Neural progenitor cell (in vitro differentiated cells): Measurements from ENCODE around the gene FES. TPM values are rescaled to one million over a fixed set of nuclear protein-coding genes. Genes with fewer than 3 reads are reported as not detected.

Source experiments
- DNase-seq: peaks from one replicate; pipeline ENCODE4 v3.0.0-alpha.2; 2016; ENCODE audit warnings: low spot score
- H2AFZ ChIP-seq: fragments of 200-600 bp; sonication (generic); replicated peaks from 2 replicates; pipeline ENCODE4 v1.6.1; 2016; ENCODE audit warnings: antibody characterized with exemption
- H3F3A ChIP-seq: fragments of 200-600 bp; sonication (generic); 2 replicates; pipeline ENCODE4 v1.6.1; 2016; ENCODE audit warnings: antibody characterized with exemption, low read depth
- H3K27ac ChIP-seq: fragments of 200-600 bp; sonication (generic); 2 replicates; pipeline ENCODE4 v1.5.1; 2016; ENCODE audit warnings: mild to moderate bottlenecking
- H3K27me3 ChIP-seq: fragments of 200-600 bp; sonication (generic); 2 replicates; pipeline ENCODE4 v1.6.1; 2016; ENCODE audit warnings: mild to moderate bottlenecking, moderate library complexity
- H3K36me3 ChIP-seq: fragments of 200-600 bp; sonication (generic); 2 replicates; pipeline ENCODE4 v1.5.1; 2016
- H3K4me1 ChIP-seq: fragments of 200-600 bp; sonication (generic); 2 replicates; pipeline ENCODE4 v1.6.1; 2016; ENCODE audit warnings: mixed run types
- H3K4me2 ChIP-seq: fragments of 200-600 bp; sonication (generic); 2 replicates; pipeline ENCODE4 v1.6.1; 2016
- H3K4me3 ChIP-seq: fragments of 200-600 bp; sonication (generic); 2 replicates; pipeline ENCODE4 v1.5.1; 2016
- H3K79me2 ChIP-seq: fragments of 200-600 bp; sonication (generic); 2 replicates; pipeline ENCODE4 v1.6.1; 2016; ENCODE audit warnings: low read depth
- H3K9ac ChIP-seq: fragments of 200-600 bp; sonication (generic); 2 replicates; pipeline ENCODE4 v1.6.1; 2016
- H3K9me3 ChIP-seq: fragments of 200-600 bp; sonication (generic); 2 replicates; pipeline ENCODE4 v1.5.1; 2016; ENCODE audit warnings: low read depth
- H4K20me1 ChIP-seq: fragments of 200-600 bp; sonication (generic); 2 replicates; pipeline ENCODE4 v1.6.1; 2016; ENCODE audit warnings: low read depth
- H3K27ac Mint-ChIP-seq: 3 replicates; pipeline ENCODE4 v1.8.0; 2021; ENCODE audit warnings: mixed read lengths
- H3K27me3 Mint-ChIP-seq: 2 replicates; pipeline ENCODE4 v1.8.0; 2022; ENCODE audit warnings: low read depth, mild to moderate bottlenecking, inconsistent platforms, moderate library complexity, mixed read lengths; ENCODE audit not compliant: insufficient read depth
- H3K36me3 Mint-ChIP-seq: 3 replicates; pipeline ENCODE4 v1.8.0; 2021; ENCODE audit warnings: mixed read lengths
- H3K4me1 Mint-ChIP-seq: 3 replicates; pipeline ENCODE4 v1.8.0; 2021; ENCODE audit warnings: mixed read lengths
- H3K4me3 Mint-ChIP-seq: 3 replicates; pipeline ENCODE4 v1.8.0; 2021; ENCODE audit warnings: mild to moderate bottlenecking, moderate library complexity, mixed read lengths
- H3K9me3 Mint-ChIP-seq: 3 replicates; pipeline ENCODE4 v1.8.0; 2020; ENCODE audit warnings: mixed read lengths
- EZH2 ChIP-seq: fragments of 200-600 bp; sonication (generic); IDR thresholded peaks from 2 replicates; pipeline ENCODE4 v1.6.1; 2017; ENCODE audit warnings: antibody characterized with exemption, mild to moderate bottlenecking, moderate library complexity
- EZH2phosphoT487 ChIP-seq: fragments of 200-600 bp; sonication (generic); IDR thresholded peaks from 2 replicates; pipeline ENCODE4 v1.6.1; 2017; ENCODE audit warnings: antibody characterized with exemption
- total RNA-seq: library from RNA; depleted of rRNA; stranded (reverse); fragments of >200 nt; gene quantifications from 2 replicates; pipeline ENCODE4 v1.2.3, GENCODE V29; 2015; ENCODE audit warnings: low replicate concordance
- TF ChIP-seq, protein P1 (sequence below): fragments of 200-600 bp; sonication (generic); IDR thresholded peaks from 2 replicates; pipeline ENCODE4 v1.5.1; 2017; ENCODE audit warnings: antibody characterized with exemption, mild to moderate bottlenecking

The FES gene
- total RNA-seq, 1 donor from 2014 or later = 11.7 TPM

DNA sequence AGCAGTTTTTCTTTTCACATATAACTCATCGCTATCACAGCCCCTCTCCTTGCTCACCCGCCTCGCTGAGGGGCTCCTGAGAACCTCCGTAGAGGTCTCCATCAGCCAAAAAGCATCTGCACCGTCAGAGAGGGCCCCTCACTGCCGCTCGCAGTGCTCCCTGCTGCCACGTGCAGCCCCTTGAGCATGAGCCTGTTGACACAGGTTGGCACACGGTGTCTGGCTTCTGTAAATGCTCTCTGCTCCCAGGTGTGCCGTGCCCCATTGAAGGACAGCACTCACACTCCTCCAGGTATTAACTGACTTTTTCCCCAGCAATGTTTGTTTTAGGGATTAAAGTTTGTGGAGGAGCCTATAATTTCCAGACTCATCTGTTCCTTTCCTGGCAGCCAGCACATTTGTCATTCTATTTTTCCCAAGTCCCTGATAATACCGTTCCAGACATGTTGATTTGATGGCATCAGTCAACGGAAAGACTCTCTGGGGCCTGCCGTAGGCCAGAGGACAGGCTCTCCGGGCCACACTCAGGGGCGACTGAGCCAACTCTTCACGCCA lies 18.1 kb upstream of the FES start:
- Histone ChIP-seq H3K4me3 (no peak overlapping the region), H3K27me3 (no peaks in the 10 kb centered on the region), H3K36me3 (no peaks in the 10 kb centered on the region), H4K20me1 (no peaks in the 10 kb centered on the region), H3K27ac (no peak overlapping the region), H3K9ac (no peak overlapping the region), H3K4me2 (no peak overlapping the region), H2AFZ (no peak overlapping the region), H3F3A (peaks cover 24% of the 10 kb centered on the region), H3K9me3 (no peaks in the 10 kb centered on the region), H3K4me1 (peaks cover 15% of the 10 kb centered on the region), H3K79me2 (no peaks in the 10 kb centered on the region)
- Mint-ChIP-seq H3K4me3 (no peak overlapping the region), H3K27me3 (peaks cover 9% of the 10 kb centered on the region), H3K9me3 (no peaks in the 10 kb centered on the region), H3K4me1 (peaks cover 31% of the 10 kb centered on the region), H3K36me3 (peaks cover 2% of the 10 kb centered on the region), H3K27ac (no peak overlapping the region)
- TF ChIP-seq EZH2phosphoT487 (no peak), EZH2 (no peak)
- TF ChIP-seq, protein P1, sequence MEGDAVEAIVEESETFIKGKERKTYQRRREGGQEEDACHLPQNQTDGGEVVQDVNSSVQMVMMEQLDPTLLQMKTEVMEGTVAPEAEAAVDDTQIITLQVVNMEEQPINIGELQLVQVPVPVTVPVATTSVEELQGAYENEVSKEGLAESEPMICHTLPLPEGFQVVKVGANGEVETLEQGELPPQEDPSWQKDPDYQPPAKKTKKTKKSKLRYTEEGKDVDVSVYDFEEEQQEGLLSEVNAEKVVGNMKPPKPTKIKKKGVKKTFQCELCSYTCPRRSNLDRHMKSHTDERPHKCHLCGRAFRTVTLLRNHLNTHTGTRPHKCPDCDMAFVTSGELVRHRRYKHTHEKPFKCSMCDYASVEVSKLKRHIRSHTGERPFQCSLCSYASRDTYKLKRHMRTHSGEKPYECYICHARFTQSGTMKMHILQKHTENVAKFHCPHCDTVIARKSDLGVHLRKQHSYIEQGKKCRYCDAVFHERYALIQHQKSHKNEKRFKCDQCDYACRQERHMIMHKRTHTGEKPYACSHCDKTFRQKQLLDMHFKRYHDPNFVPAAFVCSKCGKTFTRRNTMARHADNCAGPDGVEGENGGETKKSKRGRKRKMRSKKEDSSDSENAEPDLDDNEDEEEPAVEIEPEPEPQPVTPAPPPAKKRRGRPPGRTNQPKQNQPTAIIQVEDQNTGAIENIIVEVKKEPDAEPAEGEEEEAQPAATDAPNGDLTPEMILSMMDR = no peak
- DNase-seq = no peak

DNA sequence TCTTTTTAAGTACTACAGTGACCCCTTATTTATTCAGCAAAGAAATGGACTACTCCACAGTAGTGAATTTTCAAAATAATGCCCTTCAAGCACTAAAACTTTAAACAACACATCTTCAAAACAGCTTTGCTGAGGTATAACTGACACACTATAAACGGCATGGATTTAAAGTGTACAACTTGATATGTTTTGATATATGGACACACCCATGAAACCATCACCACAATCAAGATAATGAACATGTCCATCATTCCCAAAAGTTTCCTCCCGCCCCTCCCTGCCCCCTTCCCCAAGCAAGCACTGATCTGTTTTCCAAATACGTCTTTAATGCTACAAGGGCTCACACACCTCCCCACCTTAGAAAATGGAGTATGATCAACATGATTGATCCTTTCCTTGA lies 17.5 kb upstream of the FES start:
- H3K27me3 Mint-ChIP-seq = peaks cover 9% of the 10 kb centered on the region
- H3K4me3 Mint-ChIP-seq = no peak overlapping the region
- Histone ChIP-seq H3K4me3 (no peak overlapping the region), H3K36me3 (no peaks in the 10 kb centered on the region), H3K79me2 (no peaks in the 10 kb centered on the region), H3K27ac (no peak overlapping the region), H3K27me3 (no peaks in the 10 kb centered on the region), H4K20me1 (no peaks in the 10 kb centered on the region), H3K4me1 (peaks cover 15% of the 10 kb centered on the region), H2AFZ (no peak overlapping the region), H3K9ac (no peak overlapping the region), H3K4me2 (no peak overlapping the region), H3K9me3 (no peaks in the 10 kb centered on the region), H3F3A (peaks cover 26% of the 10 kb centered on the region)
- DNase-seq = no peak
- peaks cover 31% of the 10 kb centered on the region for H3K4me1 Mint-ChIP-seq
- no peak for TF ChIP-seq EZH2
- no peak for TF ChIP-seq EZH2phosphoT487
- TF ChIP-seq, protein P1 = no peak
- no peaks in the 10 kb centered on the region for H3K9me3 Mint-ChIP-seq
- H3K27ac Mint-ChIP-seq = no peak overlapping the region
- peaks cover 2% of the 10 kb centered on the region for H3K36me3 Mint-ChIP-seq

DNA sequence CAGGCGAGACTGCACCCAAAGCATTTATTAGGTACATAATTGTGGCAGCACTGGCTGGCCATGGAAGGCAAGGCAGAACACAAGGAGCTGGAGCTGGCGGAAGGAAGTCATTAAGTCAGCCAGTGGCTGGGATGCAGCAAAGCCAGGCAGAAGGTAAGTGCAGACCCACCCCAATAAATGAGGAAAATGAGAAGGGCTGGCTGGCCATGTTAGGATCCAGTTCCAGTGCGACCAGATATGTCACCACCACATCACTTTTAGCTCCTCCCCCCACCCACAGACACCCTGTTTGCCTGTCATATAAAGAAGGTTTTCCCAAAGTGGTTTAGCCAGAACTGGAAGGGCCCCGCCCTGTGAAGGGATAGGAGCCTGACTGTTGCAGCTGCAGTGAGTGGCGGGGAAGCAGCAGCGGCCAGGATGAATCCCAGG lies 16.0 kb upstream of the FES start, which contains the start of gene FURIN:
TSS of gene FURIN (plus strand) at position 328 of the 429 bp plus-strand sequence. CDS start 7,153 bp downstream, outside the sequence.
- no peak for DNase-seq
- H3K27me3 ChIP-seq = no peaks in the 10 kb centered on the region
- Mint-ChIP-seq H3K4me3 (peak within 1 kb of the TSS; percentile 41), H3K27me3 (peaks cover 8% of the 10 kb centered on the region), H3K4me1 (peaks cover 39% of the 10 kb centered on the region), H3K9me3 (no peaks in the 10 kb centered on the region), H3K27ac (no peak within 1 kb of the TSS), H3K36me3 (peaks cover 2% of the 10 kb centered on the region)
- H3K4me3 ChIP-seq = no peak within 1 kb of the TSS
- peaks cover 4% of the 10 kb centered on the region for H3K79me2 ChIP-seq
- no peak within 1 kb of the TSS for H3K9ac ChIP-seq
- no peak within 1 kb of the TSS for H3K27ac ChIP-seq
- peaks cover 36% of the 10 kb centered on the region for H3F3A ChIP-seq
- peaks cover 28% of the 10 kb centered on the region for H3K4me1 ChIP-seq
- TF ChIP-seq EZH2phosphoT487 (no peak), EZH2 (no peak)
- TF ChIP-seq, protein P1 = no peak
- peaks cover 7% of the 10 kb centered on the region for H4K20me1 ChIP-seq
- H3K4me2 ChIP-seq = peak within 1 kb of the TSS; percentile 12
- no peak within 1 kb of the TSS for H2AFZ ChIP-seq
- no peaks in the 10 kb centered on the region for H3K36me3 ChIP-seq
- no peaks in the 10 kb centered on the region for H3K9me3 ChIP-seq
